ENCODE measurements around the gene ASB1.

GRCh38 chr2:238449241-238449640 lies 22.5 kb downstream of the ASB1 start:
- TF ChIP-seq, protein P1, sequence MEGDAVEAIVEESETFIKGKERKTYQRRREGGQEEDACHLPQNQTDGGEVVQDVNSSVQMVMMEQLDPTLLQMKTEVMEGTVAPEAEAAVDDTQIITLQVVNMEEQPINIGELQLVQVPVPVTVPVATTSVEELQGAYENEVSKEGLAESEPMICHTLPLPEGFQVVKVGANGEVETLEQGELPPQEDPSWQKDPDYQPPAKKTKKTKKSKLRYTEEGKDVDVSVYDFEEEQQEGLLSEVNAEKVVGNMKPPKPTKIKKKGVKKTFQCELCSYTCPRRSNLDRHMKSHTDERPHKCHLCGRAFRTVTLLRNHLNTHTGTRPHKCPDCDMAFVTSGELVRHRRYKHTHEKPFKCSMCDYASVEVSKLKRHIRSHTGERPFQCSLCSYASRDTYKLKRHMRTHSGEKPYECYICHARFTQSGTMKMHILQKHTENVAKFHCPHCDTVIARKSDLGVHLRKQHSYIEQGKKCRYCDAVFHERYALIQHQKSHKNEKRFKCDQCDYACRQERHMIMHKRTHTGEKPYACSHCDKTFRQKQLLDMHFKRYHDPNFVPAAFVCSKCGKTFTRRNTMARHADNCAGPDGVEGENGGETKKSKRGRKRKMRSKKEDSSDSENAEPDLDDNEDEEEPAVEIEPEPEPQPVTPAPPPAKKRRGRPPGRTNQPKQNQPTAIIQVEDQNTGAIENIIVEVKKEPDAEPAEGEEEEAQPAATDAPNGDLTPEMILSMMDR (IDR thresholded peaks at IDR 0.05; ENCODE audit: low read length), result no peak
- TF ChIP-seq EZH2 (optimal IDR thresholded peaks at IDR 0.05; ENCODE audit: low read depth, low read length), result no peak
- no peak for TF ChIP-seq EZH2phosphoT487 (IDR thresholded peaks at IDR 0.05; ENCODE audit: low read length)

Measured in MM.1S (cell line).